HCT116 (cell line): ENCODE results near the gene TUSC1. TPM values are rescaled to one million over a fixed set of nuclear protein-coding genes. Genes with fewer than 3 reads are reported as not detected.
"Not testable (repeated sequence)": the region's sequence is repeated elsewhere in the genome, so short reads cannot be mapped to it uniquely, and the experiment has no call there.

ENCODE experiments used
- ATAC-seq: fragments of 200-7000 bp; cut with Tn5 transposase; 2 replicates; pipeline ENCODE4 v1.9.1; 2020; ENCODE audit warnings: mild to moderate bottlenecking, moderate library complexity
- BruUV-seq: library from RNA; stranded (reverse); fragments of 400-500 nt; replicated peaks from 2 replicates; lab custom pipeline; 2021; lab: Mats Ljungman, UMichigan
- CTCF ChIA-PET: fragments of 300-600 bp; sonication (Branson Sonifier 250); formaldehyde crosslinking; loops from one replicate; lab custom pipeline; 2021; ENCODE audit warnings: antibody characterized with exemption; lab: Charles Lee
- POLR2A ChIA-PET: fragments of 300-600, 350-600 bp; sonication (Branson Sonifier 250); formaldehyde crosslinking; loops from one replicate; lab custom pipeline; 2021; ENCODE audit warnings: antibody characterized with exemption; lab: Charles Lee
- RAD21 ChIA-PET, 2 experiments: fragments of 300-600 bp; sonication (Branson Sonifier 250); formaldehyde crosslinking; loops; one replicate each; lab custom pipeline; 2023; ENCODE audit warnings: low total read pairs in 2 of 2; ENCODE audit not compliant: uncharacterized antibody in 2 of 2, unreplicated experiment in 2 of 2, low non-redundant PET in 1 of 2; lab: Charles Lee
- DNase-seq: peaks from one replicate; pipeline ENCODE4 v3.0.0-alpha.2; 2010; ENCODE audit warnings: low read depth, low spot score
- H2AFZ ChIP-seq: fragments of 200-600 bp; shearing (Covaris generic), sonication (generic); 2 replicates; pipeline ENCODE4 v1.6.1; 2017; ENCODE audit warnings: low read depth, mixed run types, mixed read lengths, antibody characterized with exemption, low read length; ENCODE audit not compliant: poor library complexity, severe bottlenecking
- H3K27ac ChIP-seq: 2 replicates; pipeline ENCODE4 v1.5.1; 2012; ENCODE audit warnings: low read depth, low read length
- H3K27me3 ChIP-seq: fragments of 200-600 bp; sonication (generic); 2 replicates; pipeline ENCODE4 v1.6.1; 2016; ENCODE audit warnings: mixed run types, low read length, mixed read lengths; ENCODE audit not compliant: insufficient read depth
- H3K36me3 ChIP-seq, 2 experiments: fragments of 200-500 bp in 1 of 2; fragments of 200-600 bp in 1 of 2; sonication (Bioruptor generic) in 1 of 2; sonication (generic) in 1 of 2; 2 replicates each; pipeline versions ENCODE4 v1.5.1 to v1.6.1; 2014 to 2016; ENCODE audit warnings: low read length in 2 of 2, inconsistent platforms in 1 of 2, mixed read lengths in 1 of 2, mixed run types in 1 of 2; ENCODE audit not compliant: insufficient read depth in 2 of 2, control insufficient read depth in 1 of 2
- H3K4me1 ChIP-seq, 2 experiments: fragments of 200-600 bp in 1 of 2; sonication (generic) in 1 of 2; 2 replicates each; pipeline versions ENCODE4 v1.5.1 to v1.6.1; 2012 to 2017; ENCODE audit warnings: low read length in 2 of 2, inconsistent platforms in 1 of 2, mild to moderate bottlenecking in 1 of 2, mixed read lengths in 1 of 2, mixed run types in 1 of 2, moderate library complexity in 1 of 2; ENCODE audit not compliant: insufficient read depth in 2 of 2, control insufficient read depth in 1 of 2
- H3K4me2 ChIP-seq: fragments of 200-600 bp; sonication (generic); 2 replicates; pipeline ENCODE4 v1.6.1; 2017; ENCODE audit warnings: mixed run types, low read length, mixed read lengths
- H3K4me3 ChIP-seq, 2 experiments: fragments of 200-600 bp in 1 of 2; sonication (generic) in 1 of 2; replicated peaks in 1 of 2; 2 replicates each; pipeline ENCODE4 v1.5.1; 2011 to 2016; ENCODE audit warnings: low read length in 2 of 2, control low read depth in 1 of 2, low read depth in 1 of 2, mild to moderate bottlenecking in 1 of 2, mixed read lengths in 1 of 2, mixed run types in 1 of 2
- H3K79me2 ChIP-seq: fragments of 200-600 bp; sonication (generic); 2 replicates; pipeline ENCODE4 v1.6.1; 2017; ENCODE audit warnings: mild to moderate bottlenecking, mixed run types, low read length, moderate library complexity, mixed read lengths; ENCODE audit not compliant: insufficient read depth
- H3K9ac ChIP-seq: fragments of 200-600 bp; sonication (generic); 2 replicates; pipeline ENCODE4 v1.6.1; 2016; ENCODE audit warnings: low read length, mixed read lengths
- H3K9me2 ChIP-seq: fragments of 200-600 bp; sonication (generic), shearing (Covaris generic); 2 replicates; pipeline ENCODE4 v1.6.1; 2017; ENCODE audit warnings: mixed run types, mild to moderate bottlenecking, moderate library complexity; ENCODE audit not compliant: insufficient read depth
- H3K9me3 ChIP-seq, 2 experiments: fragments of 200-500 bp in 1 of 2; fragments of 200-600 bp in 1 of 2; sonication (Bioruptor generic) in 1 of 2; sonication (generic) in 1 of 2; 2 replicates each; pipeline ENCODE4 v1.6.1; 2014 to 2017; ENCODE audit warnings: low read length in 2 of 2, mixed read lengths in 2 of 2, inconsistent platforms in 1 of 2, low read depth in 1 of 2, mild to moderate bottlenecking in 1 of 2, mixed run types in 1 of 2, moderate library complexity in 1 of 2; ENCODE audit not compliant: control insufficient read depth in 1 of 2, insufficient read depth in 1 of 2
- H4K20me1 ChIP-seq: fragments of 200-600 bp; sonication (generic), shearing (Covaris generic); 2 replicates; pipeline ENCODE4 v1.6.1; 2017; ENCODE audit warnings: mixed run types, mild to moderate bottlenecking, moderate library complexity; ENCODE audit not compliant: insufficient read depth
- CBX3 ChIP-seq: IDR thresholded peaks from 2 replicates; pipeline ENCODE4 v1.6.1; 2012; ENCODE audit warnings: low read depth
- CEBPB ChIP-seq: IDR thresholded peaks from 2 replicates; pipeline ENCODE4 v1.6.1; 2012; ENCODE audit warnings: low read depth
- EGR1 ChIP-seq: IDR thresholded peaks from 2 replicates; pipeline ENCODE4 v1.6.1; 2012; ENCODE audit warnings: low read depth
- EZH2phosphoT487 ChIP-seq: fragments of 200-600 bp; IDR thresholded peaks from 2 replicates; pipeline ENCODE4 v1.6.1; 2018; ENCODE audit warnings: antibody characterized with exemption, borderline replicate concordance
- JUND ChIP-seq: IDR thresholded peaks from 2 replicates; pipeline ENCODE4 v1.6.1; 2012
- SP1 ChIP-seq: IDR thresholded peaks from 2 replicates; pipeline ENCODE4 v1.6.1; 2012; ENCODE audit warnings: low read depth
- TCF7L2 ChIP-seq: IDR thresholded peaks from 2 replicates; pipeline ENCODE4 v1.7.0; 2011; ENCODE audit warnings: borderline replicate concordance, inconsistent platforms; ENCODE audit not compliant: insufficient read depth, insufficient read length; ENCODE audit errors: extremely low read depth
- ZFX ChIP-seq: fragments of 450-650 bp; IDR thresholded peaks from 2 replicates; pipeline ENCODE4 v1.6.1; 2017
- intact Hi-C: fragments of 100-400 bp; cut with micrococcal nuclease; formaldehyde crosslinking; loops from 2 replicates; pipeline ENCODE4 v1.10.0; 2022
- total RNA-seq: library from RNA; stranded (reverse); gene quantifications from one replicate; pipeline ENCODE4 v1.2.1, GENCODE V29; 2021; ENCODE audit not compliant: unreplicated experiment
- TF ChIP-seq, protein P1 (sequence below): IDR thresholded peaks from 2 replicates; pipeline ENCODE4 v1.6.1; 2012; ENCODE audit warnings: low read depth
- TF ChIP-seq, protein P2 (sequence below), 3 experiments: fragments of 200-600 bp in 1 of 3; sonication (generic) in 1 of 3; IDR thresholded peaks in 2 of 3; conservative IDR thresholded peaks in 1 of 3; 2 replicates each; pipeline ENCODE4 v1.5.1; 2012 to 2017; ENCODE audit warnings: low read depth in 2 of 3, low read length in 2 of 3, antibody characterized with exemption in 1 of 3, borderline replicate concordance in 1 of 3, control low read depth in 1 of 3, mild to moderate bottlenecking in 1 of 3, mixed read lengths in 1 of 3, mixed run types in 1 of 3, moderate library complexity in 1 of 3; ENCODE audit not compliant: insufficient read depth in 1 of 3

TUSC1 gene
- total RNA-seq, 1 experiment from 2014 or later = not detected

DNA sequence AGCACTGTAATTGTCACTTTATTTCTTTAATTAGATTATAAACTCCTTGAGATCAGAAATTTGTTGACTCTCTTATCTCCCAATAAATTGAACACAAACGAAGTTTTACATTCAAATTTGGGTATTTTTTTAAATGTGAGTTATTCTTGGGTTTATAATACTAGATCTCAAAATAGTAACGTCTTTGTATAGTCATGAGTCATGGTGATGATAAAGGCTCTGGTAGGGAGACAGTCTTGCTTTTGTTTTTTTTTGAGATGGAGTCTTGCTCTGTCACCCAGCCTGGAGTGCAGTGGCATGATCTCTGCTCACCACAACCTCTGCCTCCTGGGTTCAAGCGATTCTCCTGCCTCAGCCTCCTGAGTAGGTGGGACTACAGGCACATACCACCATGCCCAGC, 22.7 kb upstream of the TUSC1 start:
- BruUV-seq, H3K9ac ChIP-seq, H3K27me3 ChIP-seq, ATAC-seq, H3K9me2 ChIP-seq, DNase-seq, H3K4me2 ChIP-seq, H4K20me1 ChIP-seq, intact Hi-C loops, H3K4me3 ChIP-seq, H3K27ac ChIP-seq, H3K79me2 ChIP-seq, POLR2A ChIA-PET, H3K36me3 ChIP-seq, H2AFZ ChIP-seq, CTCF ChIA-PET, H3K4me1 ChIP-seq, RAD21 ChIA-PET: not testable (repeated sequence)
- peaks cover 13 to 30% of the 10 kb centered on the region in 2 experiments; a peak in 2 of 4 replicates for H3K9me3 ChIP-seq

DNA sequence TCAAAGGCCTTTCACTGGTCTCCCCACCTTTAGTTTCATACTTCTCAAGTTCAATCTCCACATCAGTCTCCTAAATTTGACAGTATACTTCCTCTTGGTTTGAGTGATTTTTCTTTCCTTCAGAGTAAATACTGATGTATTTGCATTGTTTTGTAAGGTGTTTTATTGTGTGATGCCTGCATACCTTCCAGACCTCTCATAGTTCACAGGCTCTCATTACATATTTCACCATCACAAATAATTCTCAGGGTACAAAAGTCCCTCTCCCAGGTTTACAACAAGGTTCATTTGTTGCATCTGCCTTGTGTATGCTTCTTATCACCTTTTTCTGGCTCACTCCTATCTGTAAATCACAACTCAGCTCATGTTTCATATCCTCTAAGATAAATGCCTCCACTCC, 22.2 kb upstream of the TUSC1 start:
- Histone ChIP-seq H3K27me3 (no peaks in the 10 kb centered on the region), H3K36me3 (no peaks in the 10 kb centered on the region), H3K9ac (no peak overlapping the region), H4K20me1 (no peaks in the 10 kb centered on the region), H3K4me2 (no peak overlapping the region), H3K9me3 (peaks cover 13 to 30% of the 10 kb centered on the region in 2 experiments; a peak in 2 of 4 replicates), H3K27ac (no peak overlapping the region), H3K4me1 (no peaks in the 10 kb centered on the region), H3K9me2 (no peaks in the 10 kb centered on the region), H3K79me2 (no peaks in the 10 kb centered on the region), H3K4me3 (no peak overlapping the region), H2AFZ (no peak overlapping the region)
- CTCF ChIA-PET = no interaction called here
- ATAC-seq = no peak
- POLR2A ChIA-PET = no interaction called here
- BruUV-seq = no TSS peak
- intact Hi-C loops = no loop called here
- no peak for DNase-seq
- RAD21 ChIA-PET = no interaction called here
- TF ChIP-seq ZFX (no peak), EZH2phosphoT487 (no peak), JUND (no peak), EGR1 (no peak), SP1 (no peak), CEBPB (no peak), CBX3 (no peak), TCF7L2 (no peak)
- TF ChIP-seq, protein P1, sequence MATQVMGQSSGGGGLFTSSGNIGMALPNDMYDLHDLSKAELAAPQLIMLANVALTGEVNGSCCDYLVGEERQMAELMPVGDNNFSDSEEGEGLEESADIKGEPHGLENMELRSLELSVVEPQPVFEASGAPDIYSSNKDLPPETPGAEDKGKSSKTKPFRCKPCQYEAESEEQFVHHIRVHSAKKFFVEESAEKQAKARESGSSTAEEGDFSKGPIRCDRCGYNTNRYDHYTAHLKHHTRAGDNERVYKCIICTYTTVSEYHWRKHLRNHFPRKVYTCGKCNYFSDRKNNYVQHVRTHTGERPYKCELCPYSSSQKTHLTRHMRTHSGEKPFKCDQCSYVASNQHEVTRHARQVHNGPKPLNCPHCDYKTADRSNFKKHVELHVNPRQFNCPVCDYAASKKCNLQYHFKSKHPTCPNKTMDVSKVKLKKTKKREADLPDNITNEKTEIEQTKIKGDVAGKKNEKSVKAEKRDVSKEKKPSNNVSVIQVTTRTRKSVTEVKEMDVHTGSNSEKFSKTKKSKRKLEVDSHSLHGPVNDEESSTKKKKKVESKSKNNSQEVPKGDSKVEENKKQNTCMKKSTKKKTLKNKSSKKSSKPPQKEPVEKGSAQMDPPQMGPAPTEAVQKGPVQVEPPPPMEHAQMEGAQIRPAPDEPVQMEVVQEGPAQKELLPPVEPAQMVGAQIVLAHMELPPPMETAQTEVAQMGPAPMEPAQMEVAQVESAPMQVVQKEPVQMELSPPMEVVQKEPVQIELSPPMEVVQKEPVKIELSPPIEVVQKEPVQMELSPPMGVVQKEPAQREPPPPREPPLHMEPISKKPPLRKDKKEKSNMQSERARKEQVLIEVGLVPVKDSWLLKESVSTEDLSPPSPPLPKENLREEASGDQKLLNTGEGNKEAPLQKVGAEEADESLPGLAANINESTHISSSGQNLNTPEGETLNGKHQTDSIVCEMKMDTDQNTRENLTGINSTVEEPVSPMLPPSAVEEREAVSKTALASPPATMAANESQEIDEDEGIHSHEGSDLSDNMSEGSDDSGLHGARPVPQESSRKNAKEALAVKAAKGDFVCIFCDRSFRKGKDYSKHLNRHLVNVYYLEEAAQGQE = no peak
- TF ChIP-seq, protein P2, sequence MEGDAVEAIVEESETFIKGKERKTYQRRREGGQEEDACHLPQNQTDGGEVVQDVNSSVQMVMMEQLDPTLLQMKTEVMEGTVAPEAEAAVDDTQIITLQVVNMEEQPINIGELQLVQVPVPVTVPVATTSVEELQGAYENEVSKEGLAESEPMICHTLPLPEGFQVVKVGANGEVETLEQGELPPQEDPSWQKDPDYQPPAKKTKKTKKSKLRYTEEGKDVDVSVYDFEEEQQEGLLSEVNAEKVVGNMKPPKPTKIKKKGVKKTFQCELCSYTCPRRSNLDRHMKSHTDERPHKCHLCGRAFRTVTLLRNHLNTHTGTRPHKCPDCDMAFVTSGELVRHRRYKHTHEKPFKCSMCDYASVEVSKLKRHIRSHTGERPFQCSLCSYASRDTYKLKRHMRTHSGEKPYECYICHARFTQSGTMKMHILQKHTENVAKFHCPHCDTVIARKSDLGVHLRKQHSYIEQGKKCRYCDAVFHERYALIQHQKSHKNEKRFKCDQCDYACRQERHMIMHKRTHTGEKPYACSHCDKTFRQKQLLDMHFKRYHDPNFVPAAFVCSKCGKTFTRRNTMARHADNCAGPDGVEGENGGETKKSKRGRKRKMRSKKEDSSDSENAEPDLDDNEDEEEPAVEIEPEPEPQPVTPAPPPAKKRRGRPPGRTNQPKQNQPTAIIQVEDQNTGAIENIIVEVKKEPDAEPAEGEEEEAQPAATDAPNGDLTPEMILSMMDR (IDR thresholded peaks at IDR 0.05 in 2 of 3, conservative IDR thresholded peaks at IDR 0.05 in 1 of 3; ENCODE audit: borderline replicate concordance in 1 of 3, insufficient read depth in 1 of 3, low read depth in 2 of 3, low read length in 2 of 3) = no peak
